ENCODE results near the gene PGPEP1. TPM values are rescaled to one million over a fixed set of nuclear protein-coding genes. Genes with fewer than 3 reads are reported as not detected.
"Not testable (repeated sequence)": the region's sequence is repeated elsewhere in the genome, so short reads cannot be mapped to it uniquely, and the experiment has no call there.

PGPEP1 gene
- total RNA-seq, 1 experiment from 2014 or later, result 15.8 TPM

GRCh38 chr19:18321734-18322102, 18.7 kb upstream of the PGPEP1 start:
- ChIA-PET CTCF (interaction anchor here (0.5 to 2.5 kb wide), 7 partner anchors 15 to 452 kb away, joined by 3 to 74 read pairs (median 5); no protein-coding TSS in a partner anchor), POLR2A (ENCODE audit: low non-redundant PET) (interaction anchor here (1.1 to 2.5 kb wide), 2 partner anchors 16 to 41 kb away, joined by 4 to 27 read pairs; partner anchors contain the start of gene JUND)
- Histone ChIP-seq H3K4me3 (ENCODE audit: low read depth, low read length, poor library complexity, severe bottlenecking) (peak overlapping the region; percentile 70), H3K36me3 (ENCODE audit: insufficient read depth, low read length, poor library complexity, severe bottlenecking) (no peaks in the 10 kb centered on the region), H3K27me3 (replicated peaks; ENCODE audit: insufficient read depth, low read depth, low read length, poor library complexity) (no peaks in the 10 kb centered on the region), H3K27ac (ENCODE audit: low read depth, low read length, poor library complexity, severe bottlenecking) (peak overlapping the region; percentile 92), H3K9me3 (ENCODE audit: low read depth, low read length, poor library complexity, severe bottlenecking) (no peaks in the 10 kb centered on the region), H3K4me1 (ENCODE audit: insufficient read depth, low read length, poor library complexity, severe bottlenecking) (peaks cover 11% of the 10 kb centered on the region)
- DNase-seq (ENCODE audit: low spot score), result peak; percentile 40
- intact Hi-C loops (cut with micrococcal nuclease; ENCODE audit: unreplicated experiment), result loop anchor here (5.0 kb wide), 2 partner anchors 119 to 169 kb away; partner anchors contain the start of genes PIK3R2 and RAB3A
- TF ChIP-seq EZH2 (IDR thresholded peaks at IDR 0.05; ENCODE audit: borderline replicate concordance, low read depth, low read length, poor library complexity, severe bottlenecking), result no peak
- TF ChIP-seq CTCF (conservative IDR thresholded peaks at IDR 0.05; ENCODE audit: low read depth, low read length), result no peak
- no TSS peak for BruUV-seq (replicated peaks)

GRCh38 chr19:18322318-18322758, 18.1 kb upstream of the PGPEP1 start:
- Histone ChIP-seq H3K4me3 (ENCODE audit: low read depth, low read length, poor library complexity, severe bottlenecking) (peak overlapping the region; percentile 70), H3K27me3 (replicated peaks; ENCODE audit: insufficient read depth, low read depth, low read length, poor library complexity) (no peaks in the 10 kb centered on the region), H3K27ac (ENCODE audit: low read depth, low read length, poor library complexity, severe bottlenecking) (peak overlapping the region; percentile 92), H3K9me3 (ENCODE audit: low read depth, low read length, poor library complexity, severe bottlenecking) (no peaks in the 10 kb centered on the region), H3K4me1 (ENCODE audit: insufficient read depth, low read length, poor library complexity, severe bottlenecking) (peaks cover 11% of the 10 kb centered on the region), H3K36me3 (ENCODE audit: insufficient read depth, low read length, poor library complexity, severe bottlenecking) (no peaks in the 10 kb centered on the region)
- intact Hi-C loops (cut with micrococcal nuclease; ENCODE audit: unreplicated experiment), result loop anchor here (5.0 kb wide), 2 partner anchors 120 to 170 kb away; partner anchors contain the start of genes PIK3R2 and RAB3A
- CTCF ChIA-PET, result interaction anchor here (0.5 to 2.5 kb wide), 5 partner anchors 17 to 452 kb away, joined by 3 to 74 read pairs (median 5); no protein-coding TSS in a partner anchor
- TF ChIP-seq EZH2 (IDR thresholded peaks at IDR 0.05; ENCODE audit: borderline replicate concordance, low read depth, low read length, poor library complexity, severe bottlenecking) (no peak), CTCF (conservative IDR thresholded peaks at IDR 0.05; ENCODE audit: low read depth, low read length) (0 out of 2 replicates have a peak, but pooled peaks have one; percentile 19)
- DNase-seq (ENCODE audit: low spot score), result peak; percentile 54
- BruUV-seq (replicated peaks), result TSS peak; percentile 68
- POLR2A ChIA-PET (ENCODE audit: low non-redundant PET), result interaction anchor here (0.7 to 2.5 kb wide), 3 partner anchors 17 to 42 kb away, joined by 4 to 27 read pairs (median 4); partner anchors contain the start of gene JUND

- Histone ChIP-seq H3K9me3 (ENCODE audit: low read depth, low read length, poor library complexity, severe bottlenecking) (no peaks in the 10 kb centered on the region), H3K36me3 (ENCODE audit: insufficient read depth, low read length, poor library complexity, severe bottlenecking) (no peaks in the 10 kb centered on the region), H3K4me3 (ENCODE audit: low read depth, low read length, poor library complexity, severe bottlenecking) (peak within 1 kb of the TSS; percentile 70), H3K4me1 (ENCODE audit: insufficient read depth, low read length, poor library complexity, severe bottlenecking) (peaks cover 11% of the 10 kb centered on the region), H3K27ac (ENCODE audit: low read depth, low read length, poor library complexity, severe bottlenecking) (peak within 1 kb of the TSS; percentile 92), H3K27me3 (replicated peaks; ENCODE audit: insufficient read depth, low read depth, low read length, poor library complexity) (no peaks in the 10 kb centered on the region)
- no TSS peak for BruUV-seq (replicated peaks)
- peak; percentile 99 for DNase-seq (ENCODE audit: low spot score)
- ChIA-PET POLR2A (ENCODE audit: low non-redundant PET) (interaction anchor here (0.7 to 2.5 kb wide), 3 partner anchors 18 to 42 kb away, joined by 4 to 27 read pairs (median 4); partner anchors contain the start of gene JUND), CTCF (interaction anchor here (0.9 to 2.5 kb wide), 2 partner anchors 44 to 210 kb away, joined by 3 to 74 read pairs; no protein-coding TSS in a partner anchor)
- intact Hi-C loops (cut with micrococcal nuclease; ENCODE audit: unreplicated experiment), result loop anchor here (1.0 to 5.0 kb wide), 4 partner anchors 30 to 171 kb away; partner anchors contain the start of genes PIK3R2 and RAB3A
- TF ChIP-seq CTCF (conservative IDR thresholded peaks at IDR 0.05; ENCODE audit: low read depth, low read length), result no peak
- TF ChIP-seq EZH2 (IDR thresholded peaks at IDR 0.05; ENCODE audit: borderline replicate concordance, low read depth, low read length, poor library complexity, severe bottlenecking), result no peak
These were observed 17.5 kb upstream of the PGPEP1 start, which contains the start of gene LSM4 for GRCh38 chr19:18322759-18323460. Gene LSM4 (minus strand): TSS chr19:18323076. CDS start chr19:18323020, 56 bp downstream.

- intact Hi-C loops (cut with micrococcal nuclease; ENCODE audit: unreplicated experiment), result loop anchor here (5.0 kb wide), 2 partner anchors 122 to 172 kb away; partner anchors contain the start of genes PIK3R2 and RAB3A
- H3K27ac ChIP-seq (ENCODE audit: low read depth, low read length, poor library complexity, severe bottlenecking); H3K27me3 ChIP-seq (replicated peaks; ENCODE audit: insufficient read depth, low read depth, low read length, poor library complexity); H3K36me3 ChIP-seq (ENCODE audit: insufficient read depth, low read length, poor library complexity, severe bottlenecking); H3K9me3 ChIP-seq (ENCODE audit: low read depth, low read length, poor library complexity, severe bottlenecking); H3K4me3 ChIP-seq (ENCODE audit: low read depth, low read length, poor library complexity, severe bottlenecking); POLR2A ChIA-PET (ENCODE audit: low non-redundant PET); DNase-seq (ENCODE audit: low spot score); BruUV-seq (replicated peaks): not testable (repeated sequence)
- H3K4me1 ChIP-seq (ENCODE audit: insufficient read depth, low read length, poor library complexity, severe bottlenecking), result peaks cover 18% of the 10 kb centered on the region
- CTCF ChIA-PET, result interaction anchor here (2.9 kb wide), 1 partner anchor 45 kb away, joined by 13 read pairs; no protein-coding TSS in a partner anchor
These were observed 16.0 kb upstream of the PGPEP1 start for GRCh38 chr19:18324373-18324731.
